HepG2 (cell line): Measurements from ENCODE around the gene CEACAM4. TPM values are rescaled to one million over a fixed set of nuclear protein-coding genes. Genes with fewer than 3 reads are reported as not detected.

Experiments used
- ATAC-seq: fragments of 200-7000 bp; cut with Tn5 transposase; 3 replicates; pipeline ENCODE4 v1.9.1; 2020; ENCODE audit warnings: mild to moderate bottlenecking, moderate library complexity
- BruUV-seq: library from RNA; stranded (reverse); fragments of 400-500 nt; replicated peaks from 2 replicates; lab custom pipeline; 2021; lab: Mats Ljungman, UMichigan
- CTCF ChIA-PET: fragments of 300-600 bp; formaldehyde crosslinking; extraction: SDS; loops from one replicate; lab custom pipeline; 2021; ENCODE audit warnings: low total read pairs, inconsistent platforms, low intra/inter-chr PET ratio; lab: Yijun Ruan, JAX
- POLR2A ChIA-PET: fragments of 350-600 bp; sonication (Branson Sonifier 250); formaldehyde crosslinking; loops from one replicate; lab custom pipeline; 2020; ENCODE audit warnings: antibody characterized with exemption, inconsistent platforms; lab: Yijun Ruan, JAX
- DNase-seq: peaks from one replicate; pipeline ENCODE4 v3.0.0-alpha.2; 2015; ENCODE audit warnings: low spot score
- FAIRE-seq: peaks from 3 replicates; lab custom pipeline; 2011; peaks lifted over from hg19 to GRCh38; lab: Jason Lieb, UNC
- H2AFZ ChIP-seq: one replicate; pipeline ENCODE4 v1.6.1; 2011; ENCODE audit warnings: low read length, inconsistent platforms
- H3K27ac ChIP-seq: fragments of 300-600 bp; 3 replicates; pipeline ENCODE4 v1.8.0; 2011; ENCODE audit warnings: mixed run types, mild to moderate bottlenecking, mixed read lengths, low read length, inconsistent platforms; ENCODE audit not compliant: insufficient read depth; ENCODE audit errors: extremely low read length
- H3K27me3 ChIP-seq, 2 experiments: fragments of 200-600 bp in 1 of 2; 2 replicates in 1 of 2; 3 replicates in 1 of 2; pipeline versions ENCODE4 v1.6.0 to v1.8.0; 2011; ENCODE audit warnings: low read length in 2 of 2, mild to moderate bottlenecking in 2 of 2, moderate library complexity in 2 of 2, inconsistent platforms in 1 of 2; ENCODE audit not compliant: insufficient read depth in 2 of 2, control insufficient read depth in 1 of 2
- H3K36me3 ChIP-seq, 2 experiments: fragments of 200-600 bp in 1 of 2; replicated peaks in 1 of 2; 2 replicates in 1 of 2; 3 replicates in 1 of 2; pipeline versions ENCODE4 v1.5.1 to v1.8.0; 2011; ENCODE audit warnings: low read length in 2 of 2, inconsistent platforms in 1 of 2; ENCODE audit not compliant: insufficient read depth in 2 of 2, control insufficient read depth in 1 of 2
- H3K4me1 ChIP-seq: 2 replicates; pipeline ENCODE4 v1.5.1; 2012; ENCODE audit warnings: low read length, inconsistent platforms; ENCODE audit not compliant: insufficient read depth
- H3K4me2 ChIP-seq: 2 replicates; pipeline ENCODE4 v1.6.0; 2011; ENCODE audit warnings: low read depth, low read length, inconsistent platforms
- H3K4me3 ChIP-seq, 3 experiments: fragments of 200-600 bp in 1 of 3; sonication (generic), shearing (Covaris generic) in 1 of 3; replicated peaks in 1 of 3; 2 replicates each; pipeline ENCODE4 v1.5.1; 2011 to 2016; ENCODE audit warnings: low read length in 3 of 3, inconsistent platforms in 2 of 3, low read depth in 2 of 3, mild to moderate bottlenecking in 2 of 3, control low read depth in 1 of 3, mixed read lengths in 1 of 3; ENCODE audit not compliant: insufficient read depth in 1 of 3
- H3K79me2 ChIP-seq: one replicate; pipeline ENCODE4 v1.6.1; 2011; ENCODE audit warnings: low read length, inconsistent platforms; ENCODE audit not compliant: insufficient read depth
- H3K9ac ChIP-seq: 2 replicates; pipeline ENCODE4 v1.6.0; 2011; ENCODE audit warnings: mild to moderate bottlenecking, low read depth, low read length, inconsistent platforms; ENCODE audit not compliant: insufficient read depth
- H3K9me3 ChIP-seq: 2 replicates; pipeline ENCODE4 v1.5.1; 2012; ENCODE audit warnings: mild to moderate bottlenecking, low read length
- H4K20me1 ChIP-seq: 2 replicates; pipeline ENCODE4 v1.6.0; 2011; ENCODE audit warnings: inconsistent platforms, mild to moderate bottlenecking, low read length, moderate library complexity; ENCODE audit not compliant: insufficient read depth
- DNMT3B ChIP-seq: conservative IDR thresholded peaks from 2 replicates; pipeline ENCODE4 v1.6.1; 2016; ENCODE audit warnings: missing biosample characterization, control low read depth
- FLYWCH1 ChIP-seq: sonication (generic); formaldehyde crosslinking; IDR thresholded peaks from 2 replicates; pipeline ENCODE4 v1.8.1; 2023; ENCODE audit warnings: mild to moderate bottlenecking, missing genetic modification reagents
- FOXP4 ChIP-seq: sonication (generic); formaldehyde crosslinking; IDR thresholded peaks from 2 replicates; pipeline ENCODE4 v1.4.0; 2020; ENCODE audit warnings: missing genetic modification reagents
- GATAD2A ChIP-seq: IDR thresholded peaks from 2 replicates; pipeline ENCODE4 v1.6.1; 2016
- MAFF ChIP-seq: IDR thresholded peaks from 2 replicates; pipeline ENCODE4 v1.6.1; 2011; ENCODE audit warnings: low read depth, low read length, improper control_type of control experiment
- MAFK ChIP-seq, 2 experiments: IDR thresholded peaks in 1 of 2; conservative IDR thresholded peaks in 1 of 2; 2 replicates each; pipeline ENCODE4 v1.6.1; 2011; ENCODE audit warnings: improper control_type of control experiment in 2 of 2, low read length in 2 of 2
- PAF1 ChIP-seq: IDR thresholded peaks from 2 replicates; pipeline ENCODE4 v1.6.1; 2016; ENCODE audit warnings: missing genetic modification reagents, missing compliant biosample characterization
- PHB2 ChIP-seq: fragments of 450-650 bp; IDR thresholded peaks from 2 replicates; pipeline ENCODE4 v1.6.1; 2018; ENCODE audit not compliant: partially characterized antibody
- PITX1 ChIP-seq: sonication (generic); formaldehyde crosslinking; IDR thresholded peaks from 2 replicates; pipeline ENCODE4 v1.5.1; 2020; ENCODE audit warnings: mild to moderate bottlenecking, missing genetic modification reagents
- RFX3 ChIP-seq: IDR thresholded peaks from 2 replicates; pipeline ENCODE4 v1.6.1; 2016; ENCODE audit warnings: missing biosample characterization, missing genetic modification reagents
- RFXAP ChIP-seq: sonication (generic); formaldehyde crosslinking; IDR thresholded peaks from 2 replicates; pipeline ENCODE4 v1.4.0; 2020; ENCODE audit warnings: missing genetic modification reagents, borderline replicate concordance
- SATB2 ChIP-seq: sonication (generic); formaldehyde crosslinking; IDR thresholded peaks from 2 replicates; pipeline ENCODE4 v1.5.0; 2020; ENCODE audit warnings: missing genetic modification reagents
- THRA ChIP-seq: sonication (generic); formaldehyde crosslinking; IDR thresholded peaks from 2 replicates; pipeline ENCODE4 v1.4.0; 2020; ENCODE audit warnings: missing genetic modification reagents, borderline replicate concordance
- XBP1 ChIP-seq: sonication (generic); formaldehyde crosslinking; IDR thresholded peaks from 2 replicates; pipeline ENCODE4 v1.5.0; 2020; ENCODE audit warnings: missing genetic modification reagents
- ZNF431 ChIP-seq: sonication (generic); formaldehyde crosslinking; IDR thresholded peaks from 2 replicates; pipeline ENCODE4 v1.9.0; 2022; ENCODE audit warnings: missing genetic modification reagents, low read depth, mild to moderate bottlenecking, borderline replicate concordance
- WGBS: methylation state at CpG from one replicate; pipeline ENCODE4 v1.1.6; 2017; ENCODE audit warnings: low lambda C conversion rate; 5-methylcytosine and 5-hydroxymethylcytosine counted together
- in situ Hi-C: cut with HindIII; loops from 2 replicates; pipeline ENCODE4 v1.10.0; 2017; ENCODE audit warnings: low pct_unique_long_range_greater_than_20kb; ENCODE audit not compliant: extremely low pct_ligation_motif_present
- intact Hi-C: fragments of 100-400 bp; cut with micrococcal nuclease; formaldehyde crosslinking; loops from one replicate; pipeline ENCODE4 v1.10.0; 2022; ENCODE audit not compliant: unreplicated experiment
- polyA plus RNA-seq, 8 experiments: library from polyadenylated mRNA; depleted of rRNA in 3 of 8; stranded (reverse) in 7 of 8; unstranded in 1 of 8; fragments of >200 nt; fragmentation: Illumina TruSeq in 4 of 8; extraction: Trizol in 4 of 8; gene quantifications; 2 replicates each; pipeline versions ENCODE4 v1.2.1 to v1.2.3, GENCODE V29; 2011 to 2016; ENCODE audit warnings: low read depth in 4 of 8, missing spikeins in 1 of 8, mixed read lengths in 1 of 8; ENCODE audit not compliant: insufficient read depth in 1 of 8
- total RNA-seq, 5 experiments: library from RNA; depleted of rRNA; stranded (reverse); fragments of >200 nt; fragmentation: Illumina TruSeq; extraction: Trizol; gene quantifications; 2 replicates each; pipeline ENCODE4 v1.2.3, GENCODE V29; 2016; ENCODE audit warnings: low read depth in 1 of 5

CEACAM4 gene
- total and polyA plus RNA-seq, 2 of the 13 experiments (the other 11 are each of a cell fraction or from before 2014, with no cell fraction given), result not detected

GRCh38 chr19:41607668-41608067 lies 19.2 kb downstream of the CEACAM4 start:
- ATAC-seq (no peak), FAIRE-seq (no peak), DNase-seq (no peak)
- H3K4me1 ChIP-seq, result no peaks in the 10 kb centered on the region
- H3K36me3 ChIP-seq, result no peaks in the 10 kb centered on the region
- ChIA-PET CTCF (no interaction called here), POLR2A (no interaction called here)
- in situ Hi-C loops, result no loop called here
- no peak overlapping the region for H2AFZ ChIP-seq
- intact Hi-C loops, result no loop called here
- no peaks in the 10 kb centered on the region for H3K9me3 ChIP-seq
- 7% methylated on average over 1 of the region's 1 CpG for WGBS
- H3K4me3 ChIP-seq, result no peak overlapping the region
- no peak overlapping the region for H3K9ac ChIP-seq
- H3K4me2 ChIP-seq, result no peak overlapping the region
- BruUV-seq, result no TSS peak
- TF ChIP-seq GATAD2A (CRISPR knock-in tag) (no peak), MAFF (peak; percentile 49), MAFK (conservative IDR thresholded peaks at IDR 0.05 in 1 of 2, IDR thresholded peaks at IDR 0.05 in 1 of 2; ENCODE audit: low read length in 2 of 2) (peak; percentile 20 to 74; a peak in 2 of 4 replicates)
- H3K27me3 ChIP-seq, result peaks cover 1 to 21% of the 10 kb centered on the region in 2 experiments; a peak in 3 of 5 replicates
- no peaks in the 10 kb centered on the region for H3K79me2 ChIP-seq
- no peaks in the 10 kb centered on the region for H4K20me1 ChIP-seq
- no peak overlapping the region for H3K27ac ChIP-seq

- POLR2A ChIA-PET, result no interaction called here
- no peaks in the 10 kb centered on the region for H3K4me1 ChIP-seq
- CTCF ChIA-PET, result no interaction called here
- intact Hi-C loops, result no loop called here
- H2AFZ ChIP-seq, result no peak overlapping the region
- FAIRE-seq (no peak), ATAC-seq (no peak), DNase-seq (no peak)
- H3K27ac ChIP-seq, result no peak overlapping the region
- H3K36me3 ChIP-seq, result no peaks in the 10 kb centered on the region
- no peaks in the 10 kb centered on the region for H4K20me1 ChIP-seq
- peaks cover 1 to 30% of the 10 kb centered on the region in 2 experiments; a peak in 3 of 5 replicates for H3K27me3 ChIP-seq
- no TSS peak for BruUV-seq
- TF ChIP-seq PAF1 (CRISPR knock-in tag), result no peak
- TF ChIP-seq THRA (CRISPR knock-in tag), result no peak
- TF ChIP-seq FOXP4 (CRISPR knock-in tag), result no peak
- no peak for TF ChIP-seq FLYWCH1 (CRISPR knock-in tag)
- TF ChIP-seq ZNF431 (CRISPR knock-in tag), result no peak
- TF ChIP-seq RFXAP (CRISPR knock-in tag), result no peak
- TF ChIP-seq PHB2, result no peak
- no peak for TF ChIP-seq DNMT3B (CRISPR knock-in tag)
- TF ChIP-seq RFX3 (CRISPR knock-in tag), result no peak
- TF ChIP-seq XBP1 (CRISPR knock-in tag), result no peak
- TF ChIP-seq SATB2, result no peak
- no peak for TF ChIP-seq PITX1 (CRISPR knock-in tag)
- no peak overlapping the region for H3K9ac ChIP-seq
- no peak overlapping the region for H3K4me3 ChIP-seq
- H3K79me2 ChIP-seq, result no peaks in the 10 kb centered on the region
- H3K9me3 ChIP-seq, result no peaks in the 10 kb centered on the region
- in situ Hi-C loops, result no loop called here
- WGBS, result 6% methylated on average over 3 of the region's 5 CpGs
- no peak overlapping the region for H3K4me2 ChIP-seq
Observed at GRCh38 chr19:41606215-41606837, 20.5 kb downstream of the CEACAM4 start.
